HCT116 (cell line): ENCODE results near the gene UTP11.

Source experiments
- YY1 ChIP-seq: IDR thresholded peaks from 2 replicates; pipeline ENCODE4 v1.6.1; 2011; ENCODE audit warnings: low read length, low read depth, moderate library complexity, mild to moderate bottlenecking; ENCODE audit not compliant: insufficient replicate concordance; ENCODE audit errors: extremely low read depth
- TF ChIP-seq, protein P1 (sequence below), 3 experiments: fragments of 200-600 bp in 1 of 3; sonication (generic) in 1 of 3; IDR thresholded peaks in 2 of 3; conservative IDR thresholded peaks in 1 of 3; 2 replicates each; pipeline ENCODE4 v1.5.1; 2012 to 2017; ENCODE audit warnings: low read depth in 2 of 3, low read length in 2 of 3, antibody characterized with exemption in 1 of 3, borderline replicate concordance in 1 of 3, control low read depth in 1 of 3, mild to moderate bottlenecking in 1 of 3, mixed read lengths in 1 of 3, mixed run types in 1 of 3, moderate library complexity in 1 of 3; ENCODE audit not compliant: insufficient read depth in 1 of 3

GRCh38 chr1:38028105-38028591 lies 15.6 kb downstream of the UTP11 start:
- TF ChIP-seq, protein P1, sequence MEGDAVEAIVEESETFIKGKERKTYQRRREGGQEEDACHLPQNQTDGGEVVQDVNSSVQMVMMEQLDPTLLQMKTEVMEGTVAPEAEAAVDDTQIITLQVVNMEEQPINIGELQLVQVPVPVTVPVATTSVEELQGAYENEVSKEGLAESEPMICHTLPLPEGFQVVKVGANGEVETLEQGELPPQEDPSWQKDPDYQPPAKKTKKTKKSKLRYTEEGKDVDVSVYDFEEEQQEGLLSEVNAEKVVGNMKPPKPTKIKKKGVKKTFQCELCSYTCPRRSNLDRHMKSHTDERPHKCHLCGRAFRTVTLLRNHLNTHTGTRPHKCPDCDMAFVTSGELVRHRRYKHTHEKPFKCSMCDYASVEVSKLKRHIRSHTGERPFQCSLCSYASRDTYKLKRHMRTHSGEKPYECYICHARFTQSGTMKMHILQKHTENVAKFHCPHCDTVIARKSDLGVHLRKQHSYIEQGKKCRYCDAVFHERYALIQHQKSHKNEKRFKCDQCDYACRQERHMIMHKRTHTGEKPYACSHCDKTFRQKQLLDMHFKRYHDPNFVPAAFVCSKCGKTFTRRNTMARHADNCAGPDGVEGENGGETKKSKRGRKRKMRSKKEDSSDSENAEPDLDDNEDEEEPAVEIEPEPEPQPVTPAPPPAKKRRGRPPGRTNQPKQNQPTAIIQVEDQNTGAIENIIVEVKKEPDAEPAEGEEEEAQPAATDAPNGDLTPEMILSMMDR (IDR thresholded peaks at IDR 0.05 in 2 of 3, conservative IDR thresholded peaks at IDR 0.05 in 1 of 3; ENCODE audit: borderline replicate concordance in 1 of 3, insufficient read depth in 1 of 3, low read depth in 2 of 3, low read length in 2 of 3) = no peak
- TF ChIP-seq YY1 = no peak
